ENCODE measurements around the gene WDR86. TPM values are rescaled to one million over a fixed set of nuclear protein-coding genes. Genes with fewer than 3 reads are reported as not detected.

Gene WDR86
- total RNA-seq, 1 donor from 2014 or later: 57.0 TPM

GRCh38 chr7:151378011-151378410 lies 31.8 kb downstream of the WDR86 start:
- Mint-ChIP-seq H3K36me3 (ENCODE audit: low read depth, unreplicated experiment) (peaks cover 34% of the 10 kb centered on the region), H3K27me3 (ENCODE audit: unreplicated experiment) (peaks cover 12% of the 10 kb centered on the region), H3K9me3 (ENCODE audit: unreplicated experiment) (no peaks in the 10 kb centered on the region), H3K4me1 (ENCODE audit: unreplicated experiment) (peaks cover 8% of the 10 kb centered on the region), H3K27ac (ENCODE audit: unreplicated experiment) (no peak overlapping the region), H3K4me3 (ENCODE audit: unreplicated experiment) (peak overlapping the region; percentile 24)
- DNase-seq (ENCODE audit: low spot score): no peak
- TF ChIP-seq CTCF (IDR thresholded peaks at IDR 0.05; ENCODE audit: unreplicated experiment): no peak

GRCh38 chr7:151377406-151377805 lies 32.4 kb downstream of the WDR86 start:
- H3K36me3 Mint-ChIP-seq (ENCODE audit: low read depth, unreplicated experiment): peaks cover 34% of the 10 kb centered on the region
- H3K27me3 Mint-ChIP-seq (ENCODE audit: unreplicated experiment): peaks cover 11% of the 10 kb centered on the region
- no peak overlapping the region for H3K27ac Mint-ChIP-seq (ENCODE audit: unreplicated experiment)
- H3K4me3 Mint-ChIP-seq (ENCODE audit: unreplicated experiment): no peak overlapping the region
- TF ChIP-seq CTCF (IDR thresholded peaks at IDR 0.05; ENCODE audit: unreplicated experiment): no peak
- H3K4me1 Mint-ChIP-seq (ENCODE audit: unreplicated experiment): peaks cover 11% of the 10 kb centered on the region
- no peak for DNase-seq (ENCODE audit: low spot score)
- no peaks in the 10 kb centered on the region for H3K9me3 Mint-ChIP-seq (ENCODE audit: unreplicated experiment)

GRCh38 chr7:151376218-151376902 lies 33.5 kb downstream of the WDR86 start:
- no peak for TF ChIP-seq CTCF (IDR thresholded peaks at IDR 0.05; ENCODE audit: unreplicated experiment)
- H3K36me3 Mint-ChIP-seq (ENCODE audit: low read depth, unreplicated experiment): peaks cover 34% of the 10 kb centered on the region
- H3K9me3 Mint-ChIP-seq (ENCODE audit: unreplicated experiment): no peaks in the 10 kb centered on the region
- no peak overlapping the region for H3K4me3 Mint-ChIP-seq (ENCODE audit: unreplicated experiment)
- no peak overlapping the region for H3K27ac Mint-ChIP-seq (ENCODE audit: unreplicated experiment)
- peaks cover 9% of the 10 kb centered on the region for H3K4me1 Mint-ChIP-seq (ENCODE audit: unreplicated experiment)
- peaks cover 11% of the 10 kb centered on the region for H3K27me3 Mint-ChIP-seq (ENCODE audit: unreplicated experiment)
- no peak for DNase-seq (ENCODE audit: low spot score)

- no peak for TF ChIP-seq CTCF (IDR thresholded peaks at IDR 0.05; ENCODE audit: unreplicated experiment)
- Mint-ChIP-seq H3K9me3 (ENCODE audit: unreplicated experiment) (no peaks in the 10 kb centered on the region), H3K4me3 (ENCODE audit: unreplicated experiment) (no peak overlapping the region), H3K36me3 (ENCODE audit: low read depth, unreplicated experiment) (peaks cover 34% of the 10 kb centered on the region), H3K27me3 (ENCODE audit: unreplicated experiment) (peaks cover 8% of the 10 kb centered on the region), H3K4me1 (ENCODE audit: unreplicated experiment) (peaks cover 9% of the 10 kb centered on the region), H3K27ac (ENCODE audit: unreplicated experiment) (no peak overlapping the region)
- no peak for DNase-seq (ENCODE audit: low spot score)
Measured at GRCh38 chr7:151375530-151376217, 34.2 kb downstream of the WDR86 start.

- no peak overlapping the region for H3K27ac Mint-ChIP-seq (ENCODE audit: unreplicated experiment)
- peaks cover 9% of the 10 kb centered on the region for H3K4me1 Mint-ChIP-seq (ENCODE audit: unreplicated experiment)
- H3K27me3 Mint-ChIP-seq (ENCODE audit: unreplicated experiment): peaks cover 8% of the 10 kb centered on the region
- no peak for DNase-seq (ENCODE audit: low spot score)
- H3K36me3 Mint-ChIP-seq (ENCODE audit: low read depth, unreplicated experiment): peaks cover 34% of the 10 kb centered on the region
- H3K9me3 Mint-ChIP-seq (ENCODE audit: unreplicated experiment): no peaks in the 10 kb centered on the region
- no peak for TF ChIP-seq CTCF (IDR thresholded peaks at IDR 0.05; ENCODE audit: unreplicated experiment)
- no peak overlapping the region for H3K4me3 Mint-ChIP-seq (ENCODE audit: unreplicated experiment)
Measured at GRCh38 chr7:151374726-151375125, 35.1 kb downstream of the WDR86 start.

All from endothelial cell (in vitro differentiated cells).